ENCODE measurements around the gene P3H4. TPM values are rescaled to one million over a fixed set of nuclear protein-coding genes. Genes with fewer than 3 reads are reported as not detected.

The P3H4 gene
- total RNA-seq, 5 donors from 2014 or later (not counting 1 experiment from before 2014, with no cell fraction given), result 2.9 to 11.0 (median 7.7) TPM

- POLR2A ChIA-PET, result no interaction called here
- no peak overlapping the region for H3K4me3 Mint-ChIP-seq
- no peaks in the 10 kb centered on the region for H3K9me3 ChIP-seq
- H3K27me3 ChIP-seq (replicated peaks in 1 of 2; ENCODE audit: control insufficient read depth in 2 of 2, extremely low read depth in 1 of 2, insufficient read depth in 2 of 2, low read length in 1 of 2), result peaks cover 0 to 6% of the 10 kb centered on the region in 2 experiments
- no peaks in the 10 kb centered on the region for H3K9me3 Mint-ChIP-seq
- H3K36me3 ChIP-seq (ENCODE audit: control insufficient read depth in 2 of 2, extremely low read depth in 1 of 2, insufficient read depth in 1 of 2, low read length in 1 of 2), result peaks cover 0 to 3% of the 10 kb centered on the region in 2 donors
- no peak overlapping the region for H3K27ac Mint-ChIP-seq
- no peak overlapping the region for H3K27ac ChIP-seq (ENCODE audit: low read length)
- CTCF ChIA-PET, result no interaction called here
- H3K4me1 Mint-ChIP-seq, result no peaks in the 10 kb centered on the region
- 88% methylated on average over 14 of the region's 16 CpGs for WGBS (ENCODE audit: insufficient coverage)
- H3K27me3 Mint-ChIP-seq, result no peaks in the 10 kb centered on the region
- H3K36me3 Mint-ChIP-seq, result no peaks in the 10 kb centered on the region
- no peaks in the 10 kb centered on the region for H3K4me1 ChIP-seq (ENCODE audit: control insufficient read depth in 1 of 2, extremely low read depth in 1 of 2, insufficient read depth in 2 of 2, low read length in 2 of 2)
- ATAC-seq (replicated peaks in 1 of 4) (no peak), DNase-seq (no peak)
- no peak overlapping the region for H3K4me3 ChIP-seq (ENCODE audit: control insufficient read depth in 1 of 2, extremely low read depth in 1 of 2, low read length in 1 of 2)
Observed at GRCh38 chr17:41762841-41763240, 48.9 kb downstream of the P3H4 start.

- Mint-ChIP-seq H3K4me1 (no peaks in the 10 kb centered on the region), H3K27me3 (no peaks in the 10 kb centered on the region), H3K36me3 (no peaks in the 10 kb centered on the region), H3K4me3 (no peak overlapping the region), H3K9me3 (no peaks in the 10 kb centered on the region), H3K27ac (no peak overlapping the region)
- Histone ChIP-seq H3K4me3 (ENCODE audit: control insufficient read depth in 1 of 2, extremely low read depth in 1 of 2, low read length in 1 of 2) (no peak overlapping the region), H3K27ac (ENCODE audit: low read length) (no peak overlapping the region), H3K36me3 (ENCODE audit: control insufficient read depth in 2 of 2, extremely low read depth in 1 of 2, insufficient read depth in 1 of 2, low read length in 1 of 2) (peaks cover 0 to 3% of the 10 kb centered on the region in 2 donors), H3K4me1 (ENCODE audit: control insufficient read depth in 1 of 2, extremely low read depth in 1 of 2, insufficient read depth in 2 of 2, low read length in 2 of 2) (no peaks in the 10 kb centered on the region), H3K9me3 (no peaks in the 10 kb centered on the region), H3K27me3 (replicated peaks in 1 of 2; ENCODE audit: control insufficient read depth in 2 of 2, extremely low read depth in 1 of 2, insufficient read depth in 2 of 2, low read length in 1 of 2) (peaks cover 0 to 6% of the 10 kb centered on the region in 2 experiments)
- 91% methylated on average over 1 of the region's 6 CpGs for WGBS (ENCODE audit: insufficient coverage)
- ChIA-PET CTCF (no interaction called here), POLR2A (no interaction called here)
- DNase-seq, result no peak
- ATAC-seq (replicated peaks in 1 of 4), result no peak
Observed at GRCh38 chr17:41762391-41762790, 49.4 kb downstream of the P3H4 start.

- no peaks in the 10 kb centered on the region for H3K36me3 Mint-ChIP-seq
- H3K4me3 ChIP-seq (ENCODE audit: control insufficient read depth in 1 of 2, extremely low read depth in 1 of 2, low read length in 1 of 2), result no peak overlapping the region
- 94% methylated on average over 4 of the region's 6 CpGs for WGBS (ENCODE audit: insufficient coverage)
- DNase-seq (no peak), ATAC-seq (replicated peaks in 1 of 4) (no peak)
- no peaks in the 10 kb centered on the region for H3K27me3 Mint-ChIP-seq
- POLR2A ChIA-PET, result no interaction called here
- CTCF ChIA-PET, result no interaction called here
- no peaks in the 10 kb centered on the region for H3K4me1 Mint-ChIP-seq
- H3K9me3 ChIP-seq, result no peaks in the 10 kb centered on the region
- H3K4me3 Mint-ChIP-seq, result no peak overlapping the region
- peaks cover 0 to 8% of the 10 kb centered on the region in 2 experiments for H3K27me3 ChIP-seq (replicated peaks in 1 of 2; ENCODE audit: control insufficient read depth in 2 of 2, extremely low read depth in 1 of 2, insufficient read depth in 2 of 2, low read length in 1 of 2)
- H3K4me1 ChIP-seq (ENCODE audit: control insufficient read depth in 1 of 2, extremely low read depth in 1 of 2, insufficient read depth in 2 of 2, low read length in 2 of 2), result no peaks in the 10 kb centered on the region
- peaks cover 0 to 4% of the 10 kb centered on the region in 2 donors for H3K36me3 ChIP-seq (ENCODE audit: control insufficient read depth in 2 of 2, extremely low read depth in 1 of 2, insufficient read depth in 1 of 2, low read length in 1 of 2)
- no peaks in the 10 kb centered on the region for H3K9me3 Mint-ChIP-seq
- no peak overlapping the region for H3K27ac Mint-ChIP-seq
- no peak overlapping the region for H3K27ac ChIP-seq (ENCODE audit: low read length)
Observed at GRCh38 chr17:41760878-41761277, 50.9 kb downstream of the P3H4 start.

- H3K27me3 Mint-ChIP-seq, result no peaks in the 10 kb centered on the region
- H3K4me3 Mint-ChIP-seq, result no peak overlapping the region
- no peaks in the 10 kb centered on the region for H3K4me1 Mint-ChIP-seq
- Histone ChIP-seq H3K27ac (ENCODE audit: low read length) (no peak overlapping the region), H3K27me3 (replicated peaks in 1 of 2; ENCODE audit: control insufficient read depth in 2 of 2, extremely low read depth in 1 of 2, insufficient read depth in 2 of 2, low read length in 1 of 2) (peaks cover 0 to 22% of the 10 kb centered on the region in 2 experiments), H3K4me3 (ENCODE audit: control insufficient read depth in 1 of 2, extremely low read depth in 1 of 2, low read length in 1 of 2) (no peak overlapping the region), H3K4me1 (ENCODE audit: control insufficient read depth in 1 of 2, extremely low read depth in 1 of 2, insufficient read depth in 2 of 2, low read length in 2 of 2) (no peaks in the 10 kb centered on the region), H3K9me3 (no peaks in the 10 kb centered on the region), H3K36me3 (ENCODE audit: control insufficient read depth in 2 of 2, extremely low read depth in 1 of 2, insufficient read depth in 1 of 2, low read length in 1 of 2) (peaks cover 0 to 3% of the 10 kb centered on the region in 2 donors)
- no peaks in the 10 kb centered on the region for H3K36me3 Mint-ChIP-seq
- CTCF ChIA-PET, result interaction anchor here (0.7 to 1.1 kb wide), 2 partner anchors 8 to 1362 kb away, joined by 3 to 5 read pairs; no protein-coding TSS in a partner anchor
- ATAC-seq (replicated peaks in 1 of 4) (no peak), DNase-seq (no peak)
- 92% methylated on average over 7 of the region's 9 CpGs for WGBS (ENCODE audit: insufficient coverage)
- POLR2A ChIA-PET, result no interaction called here
- H3K9me3 Mint-ChIP-seq, result no peaks in the 10 kb centered on the region
- H3K27ac Mint-ChIP-seq, result no peak overlapping the region
Observed at GRCh38 chr17:41758601-41759000, 53.1 kb downstream of the P3H4 start.

DNA sequence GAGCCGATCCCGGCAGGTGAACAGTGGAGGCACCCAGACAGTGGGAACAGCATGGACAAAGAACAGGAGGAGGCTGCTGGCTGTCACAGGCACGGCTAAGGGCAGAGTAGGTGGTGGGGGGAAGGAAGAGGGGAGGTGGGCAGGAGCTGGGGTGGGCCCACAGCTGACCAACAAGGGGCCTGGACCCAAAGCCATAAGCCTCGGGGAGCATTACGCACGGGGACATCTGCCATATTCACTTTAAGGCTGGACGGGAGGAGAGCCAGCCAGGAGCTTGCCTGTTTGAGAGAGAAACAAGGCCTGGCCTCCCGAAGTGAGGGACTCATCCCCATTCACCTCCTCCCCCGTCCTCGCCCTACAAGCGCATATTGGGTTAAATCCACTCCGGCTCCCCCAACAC is 57.7 kb downstream of the P3H4 start:
- H3K4me1 ChIP-seq (ENCODE audit: control insufficient read depth in 1 of 2, extremely low read depth in 1 of 2, insufficient read depth in 2 of 2, low read length in 2 of 2), result no peaks in the 10 kb centered on the region
- DNase-seq (no peak), ATAC-seq (replicated peaks in 1 of 4) (no peak)
- Mint-ChIP-seq H3K4me3 (no peak overlapping the region), H3K27me3 (no peaks in the 10 kb centered on the region), H3K36me3 (no peaks in the 10 kb centered on the region), H3K4me1 (no peaks in the 10 kb centered on the region), H3K27ac (no peak overlapping the region), H3K9me3 (no peaks in the 10 kb centered on the region)
- 87% methylated on average over 12 of the region's 12 CpGs for WGBS (ENCODE audit: insufficient coverage)
- ChIA-PET POLR2A (interaction anchor here (0.6 kb wide), 2 partner anchors 358 to 1429 kb away, joined by 6 to 12 read pairs; no protein-coding TSS in a partner anchor), CTCF (no interaction called here)
- H3K9me3 ChIP-seq, result no peaks in the 10 kb centered on the region
- peaks cover 0 to 3% of the 10 kb centered on the region in 2 donors for H3K36me3 ChIP-seq (ENCODE audit: control insufficient read depth in 2 of 2, extremely low read depth in 1 of 2, insufficient read depth in 1 of 2, low read length in 1 of 2)
- no peak overlapping the region for H3K27ac ChIP-seq (ENCODE audit: low read length)
- H3K4me3 ChIP-seq (ENCODE audit: control insufficient read depth in 1 of 2, extremely low read depth in 1 of 2, low read length in 1 of 2), result no peak overlapping the region
- peaks cover 0 to 28% of the 10 kb centered on the region in 2 experiments for H3K27me3 ChIP-seq (replicated peaks in 1 of 2; ENCODE audit: control insufficient read depth in 2 of 2, extremely low read depth in 1 of 2, insufficient read depth in 2 of 2, low read length in 1 of 2)

Other genes with a start within 250 kb of the P3H4 start
- gene KRT9, start 239.9 kb downstream of the P3H4 start, total RNA-seq, result not detected
- gene KRT14, start 225.1 kb downstream of the P3H4 start, total RNA-seq, result not detected
- not detected for gene KRT16, start 199.2 kb downstream of the P3H4 start, total RNA-seq
- gene KRT17, start 187.4 kb downstream of the P3H4 start, total RNA-seq, result not detected
- 1,000 to 10,000 TPM in 2 of 5 donors, 100 to 1,000 TPM in 3; 962 to 2,431 (median 988) TPM for gene EIF1, start 123.1 kb downstream of the P3H4 start, total RNA-seq
- not detected for gene GAST, start 99.6 kb downstream of the P3H4 start, total RNA-seq
- under 1 TPM in 3 of 5 donors, not detected in 2; 0.49 to 0.63 (median 0.53) TPM for gene HAP1, start 77.3 kb downstream of the P3H4 start, total RNA-seq
- 1 to 10 TPM; 1.1 to 4.8 (median 3.4) TPM for gene JUP, start 25.2 kb downstream of the P3H4 start, total RNA-seq
- gene FKBP10, start 1.1 kb upstream of the P3H4 start, total RNA-seq, result 1 to 10 TPM in 2 of 5 donors, under 1 TPM in 2, not detected in 1; 0.49 to 1.3 (median 1.1) TPM
- 10 to 100 TPM; 25.4 to 43.0 (median 33.4) TPM for gene NT5C3B, start 24.3 kb upstream of the P3H4 start, total RNA-seq
- gene KLHL10, start 25.9 kb upstream of the P3H4 start, total RNA-seq, result not detected
- gene KLHL11, start 53.5 kb upstream of the P3H4 start, total RNA-seq, result 10 to 100 TPM; 17.1 to 28.2 (median 18.6) TPM
- 100 to 1,000 TPM in 1 of 5 donors, 10 to 100 TPM in 4; 69.1 to 101 (median 96.3) TPM for gene ACLY, start 107.0 kb upstream of the P3H4 start, total RNA-seq
- 1 to 10 TPM in 1 of 5 donors, under 1 TPM in 3, not detected in 1; 0.22 to 2.0 (median 0.39) TPM for gene ODAD4, start 118.7 kb upstream of the P3H4 start, total RNA-seq
- gene CNP, start 154.8 kb upstream of the P3H4 start, total RNA-seq, result 10 to 100 TPM; 24.4 to 36.2 (median 34.3) TPM
- gene DNAJC7, start 205.5 kb upstream of the P3H4 start, total RNA-seq, result 100 to 1,000 TPM; 107 to 129 (median 112) TPM
- 10 to 100 TPM; 11.0 to 19.6 (median 18.4) TPM for gene NKIRAS2, start 208.1 kb upstream of the P3H4 start, total RNA-seq
- 1 to 10 TPM in 1 of 5 donors, under 1 TPM in 4; 0.35 to 1.1 (median 0.89) TPM for gene C17orf113, start 238.7 kb upstream of the P3H4 start, total RNA-seq

Data from T-cell (primary cell).